Left ventricle myocardium superior (tissue), 1 donor: ENCODE results near the gene ERC2. TPM values are rescaled to one million over a fixed set of nuclear protein-coding genes. Genes with fewer than 3 reads are reported as not detected.

ENCODE experiments used
- ATAC-seq: fragments of 200-7000 bp; cut with Tn5 transposase; one replicate; pipeline ENCODE4 v1.9.1; 2020; ENCODE audit warnings: mild to moderate bottlenecking, moderate library complexity
- DNase-seq: peaks from one replicate; pipeline ENCODE4 v3.0.0-alpha.2; 2020
- intact Hi-C: fragments of 100-400 bp; cut with micrococcal nuclease; formaldehyde crosslinking; loops from one replicate; pipeline ENCODE4 v1.11.0; 2022
- total RNA-seq: library from RNA; stranded (reverse); fragmentation: NEBNext Ultra II Directional; extraction: Animal tissue kit (Norgen Biotek cat#: 25700); gene quantifications from one replicate; pipeline ENCODE4 v1.2.1, GENCODE V29; 2021
- donor health status: DM: no; HTN: yes; CAD: no; lungs with severe emphysema.

ERC2 gene
- total RNA-seq, 1 donor from 2014 or later: 0.94 TPM

GRCh38 chr3:56323986-56324420 is 144.3 kb downstream of the ERC2 start:
- intact Hi-C loops: no loop called here
- DNase-seq (no peak), ATAC-seq (peak; percentile 79)

- no peak for ATAC-seq
- intact Hi-C loops: no loop called here
- no peak for DNase-seq
These were observed 145.4 kb downstream of the ERC2 start for GRCh38 chr3:56322862-56323261.

- no peak for ATAC-seq
- intact Hi-C loops: no loop called here
- no peak for DNase-seq
These were observed 146.4 kb downstream of the ERC2 start for GRCh38 chr3:56321892-56322291.

- intact Hi-C loops: no loop called here
- no peak for ATAC-seq
- DNase-seq: no peak
These were observed 146.9 kb downstream of the ERC2 start for GRCh38 chr3:56321383-56321782.

GRCh38 chr3:56320883-56321282 is 147.4 kb downstream of the ERC2 start:
- ATAC-seq (no peak), DNase-seq (no peak)
- intact Hi-C loops: no loop called here

- ATAC-seq (no peak), DNase-seq (no peak)
- intact Hi-C loops: no loop called here
These were observed 149.4 kb downstream of the ERC2 start for GRCh38 chr3:56318891-56319290.

- DNase-seq (no peak), ATAC-seq (no peak)
- intact Hi-C loops: no loop called here
These were observed 151.3 kb downstream of the ERC2 start for GRCh38 chr3:56316944-56317343.

GRCh38 chr3:56314842-56315241 is 153.4 kb downstream of the ERC2 start:
- ATAC-seq (peak; percentile 42), DNase-seq (no peak)
- intact Hi-C loops: no loop called here

- no peak for ATAC-seq
- no peak for DNase-seq
- intact Hi-C loops: no loop called here
These were observed 158.8 kb downstream of the ERC2 start for GRCh38 chr3:56309465-56309864.

- no peak for ATAC-seq
- intact Hi-C loops: no loop called here
- no peak for DNase-seq
These were observed 159.8 kb downstream of the ERC2 start for GRCh38 chr3:56308471-56308870.

GRCh38 chr3:56304069-56304468 is 164.2 kb downstream of the ERC2 start:
- ATAC-seq (no peak), DNase-seq (no peak)
- intact Hi-C loops: no loop called here

- intact Hi-C loops: no loop called here
- ATAC-seq: peak; percentile 46
- DNase-seq: peak; percentile 26
These were observed 164.8 kb downstream of the ERC2 start for GRCh38 chr3:56303487-56303886.

- DNase-seq: no peak
- no peak for ATAC-seq
- intact Hi-C loops: no loop called here
These were observed 165.8 kb downstream of the ERC2 start for GRCh38 chr3:56302417-56302816.

GRCh38 chr3:56297281-56297840 is 170.9 kb downstream of the ERC2 start:
- no peak for ATAC-seq
- no peak for DNase-seq
- intact Hi-C loops: no loop called here

GRCh38 chr3:56296361-56296760 is 171.9 kb downstream of the ERC2 start:
- intact Hi-C loops: no loop called here
- no peak for DNase-seq
- no peak for ATAC-seq

GRCh38 chr3:56295161-56295560 is 173.1 kb downstream of the ERC2 start:
- intact Hi-C loops: no loop called here
- DNase-seq (no peak), ATAC-seq (no peak)

GRCh38 chr3:56294286-56294685 is 174.0 kb downstream of the ERC2 start:
- intact Hi-C loops: no loop called here
- ATAC-seq (no peak), DNase-seq (no peak)

- ATAC-seq: no peak
- intact Hi-C loops: no loop called here
- no peak for DNase-seq
These were observed 176.3 kb downstream of the ERC2 start for GRCh38 chr3:56291953-56292352.

- intact Hi-C loops: no loop called here
- ATAC-seq (no peak), DNase-seq (no peak)
These were observed 177.0 kb downstream of the ERC2 start for GRCh38 chr3:56291244-56291680.

- ATAC-seq (no peak), DNase-seq (no peak)
- intact Hi-C loops: no loop called here
These were observed 177.9 kb downstream of the ERC2 start for GRCh38 chr3:56290374-56290773.

GRCh38 chr3:56288258-56288657 is 180.0 kb downstream of the ERC2 start:
- intact Hi-C loops: no loop called here
- ATAC-seq: no peak
- DNase-seq: no peak

GRCh38 chr3:56282341-56282740 is 185.9 kb downstream of the ERC2 start:
- DNase-seq (no peak), ATAC-seq (no peak)
- intact Hi-C loops: no loop called here
